Left hindlimb (tissue), 1 donor: ENCODE data around the gene NFYB.
"Not testable (repeated sequence)": the region's sequence is repeated elsewhere in the genome, so short reads cannot be mapped to it uniquely, and the experiment has no call there.

ENCODE experiments used
- DNase-seq: peaks from one replicate; pipeline ENCODE4 v3.0.0-alpha.2; 2018

NFYB gene

GRCh38 chr12:104137902-104138796 lies at the start of gene NFYB:
TSS of gene NFYB (minus strand) at chr12:104138210. CDS start at chr12:104135453, 2,757 bp downstream.
- peak; percentile 97 for DNase-seq

GRCh38 chr12:104187446-104188155 lies 49.6 kb upstream of the NFYB start:
- no peak for DNase-seq

- DNase-seq = no peak
These were observed 45.4 kb upstream of the NFYB start for GRCh38 chr12:104183443-104183842.

- DNase-seq = no peak
These were observed 44.8 kb upstream of the NFYB start for GRCh38 chr12:104182621-104183378.

- DNase-seq = no peak
These were observed 44.1 kb upstream of the NFYB start for GRCh38 chr12:104182144-104182543.

- no peak for DNase-seq
These were observed 43.3 kb upstream of the NFYB start for GRCh38 chr12:104181313-104181712.

- no peak for DNase-seq
These were observed 42.4 kb upstream of the NFYB start for GRCh38 chr12:104180374-104180773.

GRCh38 chr12:104177663-104178501 lies 39.9 kb upstream of the NFYB start:
- no peak for DNase-seq

- DNase-seq = no peak
These were observed 39.3 kb upstream of the NFYB start for GRCh38 chr12:104177336-104177662.

- DNase-seq = no peak
These were observed 37.8 kb upstream of the NFYB start for GRCh38 chr12:104175726-104176247.

- not testable (repeated sequence) for DNase-seq
These were observed 35.8 kb upstream of the NFYB start for GRCh38 chr12:104173804-104174203.

GRCh38 chr12:104172570-104172947 lies 34.5 kb upstream of the NFYB start:
- DNase-seq = no peak

- DNase-seq = no peak
These were observed 34.0 kb upstream of the NFYB start for GRCh38 chr12:104171785-104172569.

GRCh38 chr12:104168596-104168995 lies 30.6 kb upstream of the NFYB start:
- no peak for DNase-seq

GRCh38 chr12:104167519-104168458 lies 29.8 kb upstream of the NFYB start:
- DNase-seq = no peak

GRCh38 chr12:104166465-104166864 lies 28.5 kb upstream of the NFYB start:
- no peak for DNase-seq

- DNase-seq = no peak
These were observed 27.8 kb upstream of the NFYB start for GRCh38 chr12:104165801-104166200.

GRCh38 chr12:104164634-104165033 lies 26.6 kb upstream of the NFYB start:
- no peak for DNase-seq

GRCh38 chr12:104163631-104164030 lies 25.6 kb upstream of the NFYB start:
- DNase-seq = no peak

GRCh38 chr12:104163028-104163427 lies 25.0 kb upstream of the NFYB start:
- DNase-seq = not testable (repeated sequence)
